DMS79 (cell line): ENCODE results near the gene WFDC10B.
A peak's percentile ranks its signal among the peaks of the same experiment; 100 is the strongest.
"Not testable (repeated sequence)": the region's sequence is repeated elsewhere in the genome, so short reads cannot be mapped to it uniquely, and the experiment has no call there.

Experiments used
- DNase-seq: peaks from one replicate; lab custom pipeline; 2025; lab: John Stamatoyannopoulos, UW

The WFDC10B gene

DNA sequence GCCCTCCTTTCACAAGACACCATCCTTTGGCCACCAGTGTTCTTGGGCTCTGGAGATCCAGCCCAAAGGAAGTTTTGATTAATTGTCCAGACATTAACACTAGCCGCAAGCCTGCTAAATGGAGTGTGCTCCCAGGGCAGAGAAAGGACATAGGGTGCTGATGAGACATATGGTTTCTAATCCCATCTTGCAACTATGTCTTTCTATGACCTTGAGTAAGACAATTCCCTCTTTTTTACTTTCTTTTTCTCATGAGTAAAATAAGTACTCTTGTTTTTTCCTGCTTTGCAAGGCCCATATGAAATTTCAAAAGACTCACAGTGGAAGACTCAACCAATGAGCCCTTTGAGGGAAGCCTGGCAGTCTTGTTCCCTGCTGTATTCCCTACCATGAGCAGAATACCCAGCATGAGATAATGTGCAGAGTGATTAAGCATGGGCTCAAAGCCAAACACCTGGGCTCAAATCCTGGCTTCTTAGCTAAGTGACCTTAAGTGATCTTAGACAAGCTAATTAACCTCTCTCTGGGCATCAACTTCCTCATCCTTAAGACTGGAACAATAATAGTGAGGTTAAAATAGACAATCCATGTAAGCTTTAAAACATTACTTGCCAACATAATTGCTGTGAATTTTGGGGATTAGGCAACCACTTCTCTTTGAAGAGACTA lies at the start of gene WFDC10B:
WFDC10B (minus strand) TSS at position 51 of the 669 bp plus-strand sequence. CDS start 19,027 bp downstream, outside the sequence.
- peak; percentile 41 for DNase-seq

DNA sequence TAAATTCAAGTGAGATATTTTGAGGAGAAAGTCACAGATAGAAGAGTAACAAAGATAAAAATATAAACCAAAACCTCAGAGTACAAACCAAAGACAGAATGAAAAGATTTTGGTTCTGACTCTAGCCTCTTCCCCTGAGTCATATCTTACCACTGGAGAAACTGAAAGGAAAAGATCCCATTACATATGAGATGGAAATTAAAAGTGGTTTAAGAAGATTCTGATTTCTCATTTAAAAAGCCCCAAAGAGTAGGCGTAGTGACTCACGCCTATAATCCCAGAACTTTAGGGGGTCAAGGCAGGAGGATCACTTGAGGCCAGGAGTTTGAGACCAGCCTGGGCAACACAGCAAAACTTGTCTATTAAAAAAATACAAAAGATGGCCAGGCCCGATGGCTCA lies 47.9 kb upstream of the WFDC10B start:
- DNase-seq, result no peak

DNA sequence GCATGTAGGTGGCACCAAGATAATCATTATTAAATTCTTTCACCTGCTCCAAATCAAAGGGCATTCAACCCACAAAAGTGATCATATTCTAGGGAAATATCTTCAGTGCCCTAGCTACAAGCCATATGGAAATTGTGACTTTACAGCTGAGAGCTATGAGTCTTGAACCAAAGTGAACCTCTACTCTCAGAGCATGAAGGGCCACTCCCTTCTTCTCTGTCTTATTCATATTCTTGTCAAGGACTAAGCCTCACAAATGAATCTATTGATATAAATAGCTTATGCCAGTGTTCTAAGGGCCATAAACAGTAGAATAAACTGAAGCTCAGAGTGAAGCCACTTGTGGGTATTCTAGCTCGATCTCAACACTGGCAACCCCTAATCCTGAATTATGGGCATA lies 46.9 kb upstream of the WFDC10B start:
- DNase-seq, result no peak

DNA sequence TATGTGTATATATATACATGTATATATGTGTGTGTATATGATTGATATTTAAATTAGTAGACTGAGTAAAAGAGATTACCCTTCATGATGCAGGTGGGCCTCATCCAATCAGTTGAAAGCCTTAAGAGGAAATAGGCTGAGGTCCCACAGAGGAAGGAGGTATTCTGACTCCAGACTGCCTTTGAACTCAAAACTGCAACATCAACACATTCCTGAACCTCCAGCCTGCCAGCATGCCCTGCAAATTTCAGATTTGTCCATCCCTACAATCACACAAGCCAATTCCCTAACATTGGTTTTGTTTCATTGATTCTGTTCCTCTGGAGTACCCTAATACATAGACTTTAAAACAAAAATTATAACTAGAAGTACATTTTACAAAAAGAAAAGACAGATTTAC lies 40.2 kb upstream of the WFDC10B start:
- DNase-seq, result no peak

DNA sequence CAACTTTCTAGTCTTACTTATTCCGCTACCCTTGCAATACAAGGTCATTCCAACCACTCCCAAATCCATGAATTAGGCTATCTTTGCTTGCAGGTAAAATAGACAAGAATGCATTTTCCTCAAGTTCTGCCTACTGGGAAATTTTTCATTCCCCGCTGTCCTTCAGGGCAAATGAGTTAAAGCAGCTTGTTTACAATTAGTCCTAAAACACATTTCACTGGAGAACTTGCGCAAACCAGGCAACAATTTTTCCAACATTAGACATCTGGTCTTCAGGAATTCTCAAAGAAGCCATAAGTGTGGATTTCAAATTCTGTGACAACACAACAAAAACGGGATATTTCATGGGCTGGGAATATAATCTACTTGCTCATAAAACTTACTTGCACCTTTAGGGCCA lies 37.8 kb upstream of the WFDC10B start:
- DNase-seq, result no peak

DNA sequence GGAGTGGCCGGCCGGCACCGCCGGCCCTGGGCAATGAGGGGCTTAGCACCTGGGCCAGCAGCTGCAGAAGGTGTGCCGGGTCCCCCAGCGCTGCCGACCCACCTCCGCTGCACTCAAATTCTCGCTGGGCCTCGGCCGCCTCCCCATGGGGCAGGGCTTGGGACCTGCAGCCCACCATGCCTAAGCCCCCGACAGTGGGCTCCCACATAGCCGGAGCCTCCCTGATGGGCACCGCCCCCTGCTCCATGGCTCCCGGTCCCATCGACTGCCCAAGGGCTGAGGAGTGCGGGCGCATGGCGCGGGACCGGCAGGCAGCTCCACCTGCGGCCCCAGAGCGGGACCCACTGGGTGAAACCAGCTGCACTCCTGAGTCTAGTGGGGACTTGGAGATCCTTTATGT lies 31.2 kb upstream of the WFDC10B start:
- DNase-seq, result no peak

DNA sequence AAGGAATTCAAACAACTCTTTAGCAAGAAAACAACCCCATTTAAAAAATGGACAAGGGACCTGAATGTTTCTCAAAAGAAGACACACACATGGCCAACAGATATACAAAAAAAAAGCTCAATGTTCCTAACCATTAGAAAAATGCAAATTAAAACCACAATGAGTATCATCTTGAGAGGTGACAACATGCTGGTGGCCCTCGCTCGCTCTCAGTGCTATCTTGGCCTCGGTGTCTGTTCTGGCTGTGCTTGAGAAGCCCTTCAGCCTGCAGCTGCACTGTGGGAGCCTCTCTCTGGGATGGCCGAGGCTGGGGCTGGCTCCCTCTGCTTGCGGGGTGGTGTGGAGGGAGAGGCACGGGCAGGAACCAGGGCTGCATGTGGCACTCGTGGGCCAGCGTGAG lies 30.7 kb upstream of the WFDC10B start:
- no peak for DNase-seq

DNA sequence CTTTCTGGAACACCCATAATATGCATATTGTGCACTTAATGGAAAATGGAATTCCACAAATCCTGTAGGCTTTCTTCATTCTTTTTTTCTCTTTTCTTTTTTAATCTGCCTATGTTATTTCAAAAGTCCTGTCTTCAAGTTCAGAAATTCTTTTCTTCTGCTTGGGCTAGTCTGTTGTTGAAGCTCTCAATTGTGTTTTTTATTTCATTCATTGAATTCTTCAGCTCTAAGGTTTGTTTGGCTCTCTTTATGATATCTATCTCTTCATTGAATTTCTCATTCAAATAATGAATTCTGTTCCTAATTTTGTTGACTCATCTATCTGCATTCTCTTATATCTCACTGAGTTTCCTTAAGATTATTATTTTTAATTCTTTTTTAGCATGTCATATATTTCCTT lies 27.4 kb upstream of the WFDC10B start:
- no peak for DNase-seq

DNA sequence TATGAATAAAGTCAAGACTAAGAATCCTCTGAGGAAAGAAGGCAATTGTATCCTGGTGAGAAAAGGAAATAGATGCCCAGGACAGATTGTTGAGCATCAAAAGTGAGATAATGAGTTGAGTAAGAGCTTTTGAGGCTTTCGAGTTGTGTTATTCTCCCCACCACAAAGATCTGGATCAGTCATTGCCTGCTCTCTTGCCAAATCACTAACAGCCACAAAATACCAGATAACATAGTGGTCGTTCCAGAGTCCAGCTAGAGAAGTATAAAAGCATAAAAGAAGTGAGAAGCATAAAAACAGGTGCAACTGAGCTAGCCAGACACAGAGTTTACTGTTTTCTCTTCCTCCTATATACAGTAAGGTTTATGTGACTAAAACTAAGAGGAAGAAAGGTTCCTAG lies 22.2 kb upstream of the WFDC10B start:
- no peak for DNase-seq

DNA sequence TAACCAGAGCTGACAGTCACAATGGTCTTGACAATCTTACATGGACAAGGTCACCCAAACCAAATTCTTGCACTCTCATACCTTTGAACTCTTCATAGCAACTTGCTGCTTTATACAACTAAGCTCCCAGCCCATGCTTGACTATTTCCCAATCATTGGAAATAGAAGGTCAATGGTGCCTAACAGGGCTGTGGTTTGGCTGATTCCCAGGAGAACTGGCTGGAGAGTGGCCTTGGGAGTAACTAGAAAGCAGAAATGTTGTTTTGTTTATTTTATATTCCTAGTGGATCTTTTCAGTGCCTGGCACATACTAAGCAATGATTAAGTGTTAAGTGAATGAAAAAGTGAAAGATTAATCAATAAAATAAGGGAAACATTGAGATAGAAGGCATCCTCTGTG lies 20.3 kb upstream of the WFDC10B start:
- no peak for DNase-seq

DNA sequence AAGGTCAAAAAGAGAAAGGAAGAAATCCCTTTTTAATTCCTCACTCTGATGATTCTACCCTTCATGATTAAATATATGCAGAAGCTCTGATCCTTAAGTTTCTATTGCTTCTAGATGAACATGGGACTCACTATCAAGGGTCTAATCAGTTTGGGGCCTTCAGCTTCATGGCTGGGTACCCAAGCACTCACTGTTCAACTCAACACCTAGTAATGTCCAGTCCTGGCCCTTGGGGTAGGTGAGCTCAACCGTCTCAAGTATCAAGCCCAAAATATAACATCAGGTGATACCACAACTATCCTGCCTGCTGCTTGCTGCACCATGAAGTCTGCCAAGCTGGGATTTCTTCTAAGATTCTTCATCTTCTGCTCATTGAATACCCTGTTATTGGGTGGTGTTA lies 17.2 kb upstream of the WFDC10B start, which contains the start of gene SPINT4:
SPINT4 (plus strand) TSS at position 301 of the 400 bp plus-strand sequence; CDS start at position 322, 21 bp downstream.
- no peak for DNase-seq

DNA sequence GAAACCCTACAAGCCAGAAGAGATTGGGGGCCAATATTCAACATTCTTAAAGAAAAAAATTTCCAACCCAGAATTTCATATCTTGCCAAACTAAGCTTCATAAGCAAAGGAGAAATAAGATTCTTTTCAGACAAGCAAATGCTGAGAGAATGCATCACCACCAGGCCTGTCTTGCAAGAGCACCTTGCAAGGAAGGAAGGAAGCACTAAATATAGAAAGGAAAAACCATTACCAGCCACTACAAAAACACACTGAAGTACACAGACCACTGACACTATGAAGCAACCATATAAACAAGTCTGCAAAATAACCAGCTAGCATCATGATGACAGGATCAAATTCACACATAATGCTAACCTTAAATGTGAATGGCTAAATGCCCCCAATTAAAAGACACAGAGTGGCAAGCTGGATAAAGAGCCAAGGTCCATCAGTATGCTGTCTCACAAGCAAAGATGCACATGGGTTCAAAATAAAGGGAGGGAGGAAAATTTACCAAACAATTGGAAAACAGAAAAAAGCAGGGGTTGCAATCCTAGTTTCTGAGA lies 11.4 kb upstream of the WFDC10B start:
- DNase-seq, result not testable (repeated sequence)

DNA sequence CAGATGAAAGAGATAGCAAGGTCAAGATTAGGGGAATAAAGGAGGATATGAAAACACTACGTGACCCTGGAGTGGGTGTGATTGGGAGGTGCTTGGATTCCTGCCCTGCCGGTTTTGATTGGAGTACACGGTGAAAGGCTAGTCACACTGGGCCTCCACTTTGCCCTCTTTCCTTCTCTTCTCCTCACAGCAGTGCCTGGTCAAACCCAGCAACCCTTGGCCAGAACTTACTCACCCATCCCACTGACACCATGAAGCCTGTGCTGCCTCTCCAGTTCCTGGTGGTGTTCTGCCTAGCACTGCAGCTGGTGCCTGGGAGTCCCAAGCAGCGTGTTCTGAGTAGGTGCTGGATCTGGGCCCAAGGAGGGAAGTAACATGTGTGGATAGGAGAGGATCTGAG lies 2.9 kb downstream of the WFDC10B start, which contains the start of gene WFDC13:
WFDC13 (plus strand) TSS at position 166 of the 400 bp plus-strand sequence; CDS start at position 252, 86 bp downstream.
- DNase-seq, result no peak

DNA sequence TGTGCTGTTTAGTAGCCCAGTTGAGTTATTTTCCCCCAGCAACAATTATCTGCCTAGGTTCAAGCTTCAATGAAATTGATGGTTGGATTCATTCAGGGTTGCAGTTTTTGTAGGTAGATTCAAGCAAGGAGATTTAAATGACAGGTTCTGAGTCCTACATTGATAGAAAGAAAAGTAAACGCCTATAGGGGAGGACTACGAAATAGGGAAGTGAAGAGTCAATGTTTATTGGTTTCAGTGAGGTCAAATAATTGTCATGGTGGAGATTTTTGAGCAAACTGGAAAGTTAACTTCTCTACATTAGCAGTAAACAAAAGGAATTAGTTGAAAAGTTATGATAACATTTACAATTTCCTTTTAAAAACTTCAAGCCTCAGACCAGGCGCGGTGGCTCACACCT lies 3.7 kb downstream of the WFDC10B start:
- DNase-seq, result no peak

DNA sequence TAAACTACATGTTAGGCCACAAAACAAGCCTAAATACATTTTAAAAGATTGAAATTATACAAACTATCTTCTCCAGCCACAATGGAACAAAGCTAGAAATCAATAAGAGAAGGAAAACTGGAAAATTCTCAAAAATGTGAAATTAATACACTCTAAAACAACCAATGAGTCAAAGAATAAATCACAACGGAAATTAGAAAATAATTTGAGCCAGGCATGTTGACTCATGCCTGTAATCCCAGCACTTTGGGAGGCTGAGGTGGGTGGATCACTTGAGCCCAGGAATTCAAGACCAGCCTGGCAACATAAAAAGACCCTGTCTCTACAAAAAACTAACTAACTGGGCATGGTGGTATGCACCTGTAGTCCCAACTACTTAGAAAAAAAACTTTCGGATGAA lies 9.3 kb downstream of the WFDC10B start:
- DNase-seq, result no peak

DNA sequence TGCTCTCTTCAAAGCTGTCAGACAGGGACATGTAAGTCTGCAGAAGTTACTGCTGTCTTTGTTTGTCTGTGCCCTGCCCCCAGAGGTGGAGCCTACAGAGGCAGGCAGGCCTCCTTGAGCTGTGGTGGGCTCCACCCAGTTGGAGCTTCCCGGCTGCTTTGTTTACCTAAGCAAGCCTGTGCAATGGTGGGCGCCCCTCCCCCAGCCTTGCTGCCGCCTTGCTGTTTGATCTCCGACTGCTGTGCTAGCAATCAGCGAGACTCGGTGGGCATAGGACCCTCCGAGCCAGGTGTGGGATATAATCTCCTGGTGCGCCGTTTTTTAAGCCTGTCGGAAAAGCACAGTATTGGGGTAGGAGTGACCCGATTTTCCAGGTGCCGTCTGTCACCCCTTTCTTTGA lies 11.5 kb downstream of the WFDC10B start:
- not testable (repeated sequence) for DNase-seq

DNA sequence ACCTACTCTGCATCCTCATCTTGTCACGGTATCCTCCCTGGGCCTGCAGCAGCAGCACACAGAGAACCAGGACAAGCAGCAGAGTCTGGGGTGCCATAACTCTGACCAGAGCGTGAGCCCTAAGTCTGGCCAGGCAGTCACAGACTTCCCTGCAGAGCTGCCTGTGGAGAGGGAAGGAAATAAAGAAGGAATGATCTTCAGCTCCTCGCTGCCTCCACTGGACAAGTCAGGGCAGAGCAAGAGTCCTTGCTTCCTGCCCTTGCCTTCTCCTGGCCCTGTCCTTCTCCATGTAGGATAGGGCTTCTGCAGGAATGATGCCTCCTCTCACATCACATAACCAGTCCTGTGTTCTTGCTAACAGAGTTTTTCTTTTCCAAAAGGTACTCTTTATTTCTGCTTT lies 18.9 kb downstream of the WFDC10B start:
- no peak for DNase-seq

DNA sequence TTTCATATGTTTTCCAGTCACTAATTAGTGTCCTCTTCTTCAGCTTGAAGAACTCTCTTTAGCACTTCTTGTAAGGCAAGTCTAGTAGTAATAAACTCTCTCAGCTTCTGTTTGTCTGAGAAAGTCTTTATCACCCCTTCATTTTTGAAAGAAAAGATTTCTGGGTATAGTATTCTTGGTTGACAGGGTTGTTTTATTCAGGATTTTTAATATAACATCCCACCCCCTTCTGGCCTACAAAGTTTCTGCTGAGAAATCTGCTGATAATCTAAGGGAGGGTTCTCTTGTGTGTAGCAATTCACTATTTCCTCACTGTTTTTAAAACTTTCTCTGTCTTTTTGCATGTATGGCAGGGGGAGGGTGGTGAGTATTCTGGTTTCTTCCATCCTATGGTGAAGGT lies 25.2 kb downstream of the WFDC10B start:
- no peak for DNase-seq

DNA sequence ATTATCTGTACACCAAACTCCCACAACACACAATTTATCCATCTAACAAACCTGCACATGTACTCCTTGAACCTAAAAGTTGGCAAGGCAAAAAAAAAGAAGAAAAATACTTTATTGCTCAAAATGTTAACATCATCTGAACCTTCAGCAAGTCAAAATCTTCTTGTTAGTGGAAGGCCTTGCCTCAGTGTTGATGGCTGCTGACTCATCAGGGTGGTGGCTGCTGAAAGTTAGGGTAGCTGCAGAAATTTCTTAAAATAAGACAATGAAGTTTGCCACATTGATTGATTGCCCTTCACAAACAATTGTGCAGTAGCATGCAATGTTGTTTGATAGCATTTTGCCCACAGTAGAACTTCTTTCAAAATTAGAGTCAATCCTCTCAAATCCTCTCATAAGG lies 32.1 kb downstream of the WFDC10B start:
- DNase-seq, result no peak

DNA sequence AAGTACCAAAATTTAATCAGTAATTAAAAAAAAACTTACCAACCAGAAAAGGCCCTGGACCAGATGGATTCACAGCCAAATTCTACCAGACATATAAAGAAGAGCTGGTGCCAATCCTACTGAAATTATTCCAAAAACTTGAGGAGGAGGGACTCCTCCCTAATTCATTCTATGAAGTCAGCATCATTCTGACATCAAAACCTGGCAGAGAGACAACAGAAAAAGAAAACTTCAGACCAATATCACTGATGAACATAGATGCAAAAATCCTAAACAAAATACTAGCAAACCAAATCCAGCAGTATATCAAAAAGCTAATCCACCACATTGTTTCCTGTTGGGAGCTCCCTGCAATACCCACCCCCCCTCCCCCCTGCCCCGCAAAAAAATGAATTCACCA lies 34.7 kb downstream of the WFDC10B start, which contains the start of gene WFDC11:
WFDC11 (minus strand) TSS at position 101 of the 400 bp plus-strand sequence. CDS start 19,639 bp downstream, outside the sequence.
- no peak for DNase-seq

DNA sequence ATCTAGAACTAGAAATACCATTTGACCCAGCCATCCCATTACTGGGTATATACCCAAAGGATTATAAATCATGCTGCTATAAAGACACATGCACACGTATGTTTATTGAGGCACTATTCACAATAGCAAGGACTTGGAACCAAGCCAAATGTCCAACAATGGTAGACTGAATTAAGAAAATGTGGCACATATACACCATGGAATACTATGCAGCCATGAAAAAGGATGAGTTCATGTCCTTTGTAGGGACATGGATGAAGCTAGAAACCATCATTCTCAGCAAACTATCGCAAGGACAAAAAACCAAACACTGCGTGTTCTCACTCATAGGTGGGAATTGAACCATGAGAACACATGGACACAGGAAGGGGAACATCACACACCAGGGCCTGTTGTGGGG lies 47.8 kb downstream of the WFDC10B start:
- not testable (repeated sequence) for DNase-seq

DNA sequence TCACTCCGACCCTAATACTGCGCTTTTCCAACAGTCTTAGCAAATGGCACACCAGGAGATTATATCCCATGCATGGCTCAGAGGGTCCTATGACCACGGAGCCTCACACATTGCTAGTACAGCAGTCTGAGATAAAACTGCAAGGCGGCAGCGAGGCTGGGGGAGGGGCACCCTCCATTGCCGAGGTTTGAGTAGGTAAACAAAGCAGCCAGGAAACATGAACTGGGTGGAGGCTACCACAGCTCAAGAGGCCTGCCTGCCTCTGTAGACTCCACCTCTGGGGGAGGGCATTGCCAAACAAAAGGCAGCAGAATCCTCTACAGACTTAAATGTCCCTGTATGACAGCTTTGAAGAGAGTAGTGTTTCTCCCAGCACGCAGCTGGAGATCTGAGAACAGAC lies 53.1 kb downstream of the WFDC10B start:
- DNase-seq, result not testable (repeated sequence)

DNA sequence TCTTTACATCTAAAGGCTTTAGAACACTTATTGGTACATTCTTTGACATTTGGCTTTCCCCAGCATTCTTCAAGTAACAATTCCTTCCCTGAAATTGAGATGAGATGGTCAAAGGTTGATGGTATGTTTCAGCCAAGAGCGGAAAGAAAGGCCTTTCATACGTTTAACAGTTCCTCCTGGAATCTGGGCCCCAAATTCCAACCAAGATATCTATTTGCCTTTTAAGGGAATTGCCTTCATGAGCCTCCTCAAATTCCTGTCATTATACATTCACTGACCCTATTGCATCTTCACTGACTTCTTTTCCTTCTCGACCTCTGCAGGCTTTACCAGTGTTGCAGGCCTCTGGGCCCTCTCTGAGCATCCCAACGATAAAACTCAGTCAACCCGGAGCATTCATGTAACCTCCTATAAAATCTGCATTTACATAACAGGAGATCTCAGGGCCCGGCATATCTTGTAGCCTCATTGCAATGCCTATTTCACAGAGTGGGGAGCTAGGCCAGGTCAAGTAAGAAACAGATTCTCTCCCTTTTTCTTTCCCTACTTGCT lies 55.4 kb downstream of the WFDC10B start:
- DNase-seq, result no peak
